ENCODE measurements around the gene SLCO4A1.

DNA sequence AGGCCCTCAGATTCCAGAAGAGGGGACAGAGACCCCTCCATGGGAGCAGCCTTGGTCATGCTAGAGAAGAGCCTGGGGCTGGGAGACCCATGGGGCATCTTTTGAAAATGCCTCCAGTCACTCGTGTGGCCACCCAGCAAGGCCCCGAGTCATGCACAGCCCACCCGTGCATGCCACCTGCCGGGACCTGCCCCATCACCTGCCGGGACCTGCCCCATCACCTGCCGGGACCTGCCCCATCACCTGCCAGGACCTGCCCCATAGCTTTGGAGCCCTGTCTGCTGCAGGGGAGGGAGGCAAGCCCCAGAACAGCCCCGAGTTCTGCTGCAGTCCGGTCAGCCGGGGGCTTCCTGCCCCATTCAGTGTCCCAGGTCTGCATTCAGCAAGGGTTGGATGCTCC, 37.5 kb upstream of the SLCO4A1 start:
- TF ChIP-seq, protein P1, sequence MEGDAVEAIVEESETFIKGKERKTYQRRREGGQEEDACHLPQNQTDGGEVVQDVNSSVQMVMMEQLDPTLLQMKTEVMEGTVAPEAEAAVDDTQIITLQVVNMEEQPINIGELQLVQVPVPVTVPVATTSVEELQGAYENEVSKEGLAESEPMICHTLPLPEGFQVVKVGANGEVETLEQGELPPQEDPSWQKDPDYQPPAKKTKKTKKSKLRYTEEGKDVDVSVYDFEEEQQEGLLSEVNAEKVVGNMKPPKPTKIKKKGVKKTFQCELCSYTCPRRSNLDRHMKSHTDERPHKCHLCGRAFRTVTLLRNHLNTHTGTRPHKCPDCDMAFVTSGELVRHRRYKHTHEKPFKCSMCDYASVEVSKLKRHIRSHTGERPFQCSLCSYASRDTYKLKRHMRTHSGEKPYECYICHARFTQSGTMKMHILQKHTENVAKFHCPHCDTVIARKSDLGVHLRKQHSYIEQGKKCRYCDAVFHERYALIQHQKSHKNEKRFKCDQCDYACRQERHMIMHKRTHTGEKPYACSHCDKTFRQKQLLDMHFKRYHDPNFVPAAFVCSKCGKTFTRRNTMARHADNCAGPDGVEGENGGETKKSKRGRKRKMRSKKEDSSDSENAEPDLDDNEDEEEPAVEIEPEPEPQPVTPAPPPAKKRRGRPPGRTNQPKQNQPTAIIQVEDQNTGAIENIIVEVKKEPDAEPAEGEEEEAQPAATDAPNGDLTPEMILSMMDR (IDR thresholded peaks at IDR 0.05), result no peak
- TF ChIP-seq POLR2AphosphoS5 (IDR thresholded peaks at IDR 0.05) (no peak), POLR2A (IDR thresholded peaks at IDR 0.05) (no peak), EP300 (IDR thresholded peaks at IDR 0.05) (no peak)
